ENCODE measurements around the gene RAPSN. TPM values are rescaled to one million over a fixed set of nuclear protein-coding genes. Genes with fewer than 3 reads are reported as not detected.

RAPSN gene
- total RNA-seq, 2 donors from 2014 or later = not detected

- no peak for TF ChIP-seq CTCF (IDR thresholded peaks at IDR 0.05)
- Histone ChIP-seq H3K9me3 (no peaks in the 10 kb centered on the region), H3K36me3 (no peaks in the 10 kb centered on the region), H3K27ac (no peak overlapping the region), H3K4me3 (no peak overlapping the region), H3K27me3 (no peaks in the 10 kb centered on the region), H3K4me1 (peaks cover 0 to 32% of the 10 kb centered on the region in 2 donors)
- DNase-seq (ENCODE audit: low spot score) = no peak
Measured at GRCh38 chr11:47403571-47403970, 45.4 kb downstream of the RAPSN start.

DNA sequence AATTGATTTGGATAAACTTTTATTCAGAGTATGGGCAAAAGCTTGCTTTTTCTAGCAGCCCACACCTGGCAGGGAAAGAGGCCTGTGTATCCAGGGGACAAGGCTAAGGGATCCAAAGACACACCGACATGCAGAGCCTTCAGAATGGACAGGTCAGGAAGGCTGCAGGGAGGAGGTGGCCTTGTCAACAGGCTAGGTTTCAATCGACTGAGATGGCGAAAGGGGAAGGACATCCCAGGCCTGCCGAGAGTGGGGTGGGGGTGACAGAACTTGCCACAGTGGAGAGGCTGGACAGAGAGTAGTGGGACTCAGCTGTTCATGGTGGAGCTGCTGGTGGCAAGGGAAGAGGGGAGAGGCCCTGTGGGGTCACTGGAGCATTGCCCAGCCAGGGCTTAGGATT is 45.8 kb downstream of the RAPSN start:
- TF ChIP-seq CTCF (IDR thresholded peaks at IDR 0.05) = no peak
- no peak overlapping the region for H3K4me3 ChIP-seq
- no peaks in the 10 kb centered on the region for H3K9me3 ChIP-seq
- H3K27ac ChIP-seq = no peak overlapping the region
- DNase-seq (ENCODE audit: low spot score) = no peak
- H3K4me1 ChIP-seq = peaks cover 0 to 32% of the 10 kb centered on the region in 2 donors
- no peaks in the 10 kb centered on the region for H3K36me3 ChIP-seq
- no peaks in the 10 kb centered on the region for H3K27me3 ChIP-seq

GRCh38 chr11:47400768-47401279 is 48.1 kb downstream of the RAPSN start:
- DNase-seq (ENCODE audit: low spot score) = no peak
- Histone ChIP-seq H3K4me1 (peaks cover 0 to 20% of the 10 kb centered on the region in 2 donors), H3K27me3 (no peaks in the 10 kb centered on the region), H3K36me3 (no peaks in the 10 kb centered on the region), H3K4me3 (peak overlapping the region in 1 of 2 donors; percentile 59), H3K27ac (peak overlapping the region; percentile 79 to 86), H3K9me3 (no peaks in the 10 kb centered on the region)
- TF ChIP-seq CTCF (IDR thresholded peaks at IDR 0.05) = no peak

- peaks cover 0 to 24% of the 10 kb centered on the region in 2 donors for H3K4me1 ChIP-seq
- no peaks in the 10 kb centered on the region for H3K9me3 ChIP-seq
- no peak for DNase-seq (ENCODE audit: low spot score)
- peak overlapping the region; percentile 37 to 59 for H3K4me3 ChIP-seq
- H3K36me3 ChIP-seq = no peaks in the 10 kb centered on the region
- H3K27ac ChIP-seq = peak overlapping the region; percentile 79 to 86
- H3K27me3 ChIP-seq = no peaks in the 10 kb centered on the region
- TF ChIP-seq CTCF (IDR thresholded peaks at IDR 0.05) = no peak
Measured at GRCh38 chr11:47399860-47400767, 48.8 kb downstream of the RAPSN start.

DNA sequence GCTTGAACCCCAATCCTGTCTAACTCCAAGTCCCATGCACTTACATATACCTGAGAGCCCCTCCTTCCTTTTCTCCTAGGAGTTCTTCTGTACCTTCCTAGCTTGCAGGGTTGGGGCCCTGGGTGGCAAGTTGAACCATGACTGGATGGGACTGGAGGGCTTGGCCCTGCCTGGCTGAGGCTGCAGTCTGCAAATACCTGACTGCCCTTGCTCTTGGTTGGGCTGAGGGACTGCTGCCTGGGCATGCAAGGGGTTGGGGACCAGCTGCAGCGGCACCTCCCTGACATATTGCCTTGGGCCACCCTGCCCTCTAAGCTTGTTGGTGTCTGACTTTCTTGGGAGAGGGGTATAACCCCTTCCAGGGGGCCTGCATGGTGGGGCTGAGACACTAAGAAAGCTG is 50.4 kb downstream of the RAPSN start:
- TF ChIP-seq CTCF (IDR thresholded peaks at IDR 0.05) = no peak
- Histone ChIP-seq H3K4me1 (peaks cover 0 to 36% of the 10 kb centered on the region in 2 donors), H3K27ac (no peak overlapping the region), H3K27me3 (no peaks in the 10 kb centered on the region), H3K9me3 (no peaks in the 10 kb centered on the region), H3K36me3 (no peaks in the 10 kb centered on the region), H3K4me3 (no peak overlapping the region)
- DNase-seq (ENCODE audit: low spot score) = no peak

All from right atrium auricular region (tissue), 2 donors.